ENCODE results near the gene COLQ. TPM values are rescaled to one million over a fixed set of nuclear protein-coding genes. Genes with fewer than 3 reads are reported as not detected.

The COLQ gene
- total and polyA plus RNA-seq, 4 donors: 0.27 to 2.6 (median 0.67) TPM

DNA sequence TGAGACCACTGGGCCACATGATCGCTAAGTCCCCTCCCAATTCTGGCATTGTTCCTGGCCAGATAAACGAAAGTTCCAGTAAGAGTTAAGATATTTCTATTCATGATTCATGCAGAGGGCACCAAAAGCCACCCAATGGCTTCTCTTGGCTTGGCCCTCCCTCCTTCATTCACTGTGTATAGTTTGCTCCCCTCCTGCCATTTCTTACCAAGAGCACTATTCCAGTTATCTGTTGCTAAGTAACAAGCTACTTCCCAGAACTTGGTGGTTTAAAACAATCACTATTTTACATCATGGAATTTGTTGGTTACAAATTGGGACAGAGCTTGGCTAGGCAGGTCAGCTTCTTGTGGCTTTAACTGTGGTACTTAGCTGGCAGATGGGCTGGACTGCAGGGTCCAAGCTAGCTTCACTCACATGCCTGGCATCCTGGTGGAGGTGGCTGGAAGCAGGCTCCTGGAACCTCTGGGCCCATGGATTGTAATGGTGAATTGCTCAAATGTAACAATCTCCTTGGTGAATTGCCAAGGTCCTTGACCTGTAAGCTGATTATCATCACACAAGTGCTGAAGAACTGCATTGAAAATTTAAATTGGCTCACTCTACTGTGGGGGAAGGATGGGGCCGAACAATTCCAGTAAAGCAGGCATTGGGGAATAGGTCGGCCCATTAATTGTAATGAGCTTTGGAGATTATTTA lies 77.5 kb downstream of the COLQ start:
- H3K4me1 ChIP-seq (ENCODE audit: control insufficient read depth in 4 of 4, insufficient read depth in 4 of 4, low read length in 3 of 4): peaks cover 0 to 3% (median 0%) of the 10 kb centered on the region in 4 donors
- WGBS: 76% methylated on average over 4 of the region's 4 CpGs
- H3K36me3 ChIP-seq (ENCODE audit: control insufficient read depth in 4 of 4, insufficient read depth in 3 of 4, low read depth in 1 of 4, low read length in 3 of 4): peaks cover 11 to 32% (median 25%) of the 10 kb centered on the region in 4 donors
- no peak overlapping the region for H3K9ac ChIP-seq (ENCODE audit: low read depth in 1 of 2, low read length in 2 of 2)
- no peaks in the 10 kb centered on the region for H3K9me3 ChIP-seq (ENCODE audit: control insufficient read depth in 4 of 4, low read length in 3 of 4)
- H3K27me3 ChIP-seq (ENCODE audit: control insufficient read depth in 4 of 4, insufficient read depth in 4 of 4, low read length in 3 of 4): no peaks in the 10 kb centered on the region
- no peak overlapping the region for H3K27ac ChIP-seq (ENCODE audit: low read depth in 1 of 2, low read length in 2 of 2)
- H3K4me3 ChIP-seq (ENCODE audit: low read depth in 1 of 3, low read length in 3 of 3): no peak overlapping the region
- DNase-seq (ENCODE audit: low spot score): no peak
- TF ChIP-seq RXRA (IDR thresholded peaks at IDR 0.05) (peak; percentile 46 to 68), HNF4A (conservative IDR thresholded peaks at IDR 0.05) (peak in 1 of 2 donors; percentile 24), NR2F2 (IDR thresholded peaks at IDR 0.05) (no peak), FOXA2 (IDR thresholded peaks at IDR 0.05) (no peak), TAF1 (conservative IDR thresholded peaks at IDR 0.05) (no peak), RAD21 (IDR thresholded peaks at IDR 0.05) (no peak)
- TF ChIP-seq, protein P1, sequence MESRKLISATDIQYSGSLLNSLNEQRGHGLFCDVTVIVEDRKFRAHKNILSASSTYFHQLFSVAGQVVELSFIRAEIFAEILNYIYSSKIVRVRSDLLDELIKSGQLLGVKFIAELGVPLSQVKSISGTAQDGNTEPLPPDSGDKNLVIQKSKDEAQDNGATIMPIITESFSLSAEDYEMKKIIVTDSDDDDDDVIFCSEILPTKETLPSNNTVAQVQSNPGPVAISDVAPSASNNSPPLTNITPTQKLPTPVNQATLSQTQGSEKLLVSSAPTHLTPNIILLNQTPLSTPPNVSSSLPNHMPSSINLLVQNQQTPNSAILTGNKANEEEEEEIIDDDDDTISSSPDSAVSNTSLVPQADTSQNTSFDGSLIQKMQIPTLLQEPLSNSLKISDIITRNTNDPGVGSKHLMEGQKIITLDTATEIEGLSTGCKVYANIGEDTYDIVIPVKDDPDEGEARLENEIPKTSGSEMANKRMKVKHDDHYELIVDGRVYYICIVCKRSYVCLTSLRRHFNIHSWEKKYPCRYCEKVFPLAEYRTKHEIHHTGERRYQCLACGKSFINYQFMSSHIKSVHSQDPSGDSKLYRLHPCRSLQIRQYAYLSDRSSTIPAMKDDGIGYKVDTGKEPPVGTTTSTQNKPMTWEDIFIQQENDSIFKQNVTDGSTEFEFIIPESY (IDR thresholded peaks at IDR 0.05): no peak
- TF ChIP-seq, protein P2, sequence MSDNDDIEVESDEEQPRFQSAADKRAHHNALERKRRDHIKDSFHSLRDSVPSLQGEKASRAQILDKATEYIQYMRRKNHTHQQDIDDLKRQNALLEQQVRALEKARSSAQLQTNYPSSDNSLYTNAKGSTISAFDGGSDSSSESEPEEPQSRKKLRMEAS (IDR thresholded peaks at IDR 0.05): no peak

DNA sequence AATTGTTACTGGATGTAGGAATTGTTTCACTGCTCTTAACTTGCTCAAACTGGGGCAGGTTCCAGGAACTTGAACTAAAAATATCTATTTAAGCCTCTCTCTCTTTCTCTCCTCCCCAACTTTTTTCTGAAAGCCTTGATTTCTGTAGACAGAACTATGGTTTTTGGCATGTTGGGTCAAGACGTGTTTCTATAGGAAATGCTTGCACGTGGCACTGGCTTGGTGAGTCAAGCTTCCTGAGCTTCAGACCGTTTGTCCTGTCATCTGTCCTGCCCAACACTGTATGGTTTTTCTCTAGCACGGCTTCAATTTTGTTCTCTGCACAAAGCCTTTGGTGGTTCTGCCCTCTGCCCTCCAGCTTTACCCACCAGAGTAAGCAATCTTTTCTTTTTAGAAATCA lies 80.6 kb downstream of the COLQ start:
- 77% methylated on average over 4 of the region's 4 CpGs for WGBS
- Histone ChIP-seq H3K9me3 (ENCODE audit: control insufficient read depth in 4 of 4, low read length in 3 of 4) (no peaks in the 10 kb centered on the region), H3K27ac (ENCODE audit: low read depth in 1 of 2, low read length in 2 of 2) (no peak overlapping the region), H3K36me3 (ENCODE audit: control insufficient read depth in 4 of 4, insufficient read depth in 3 of 4, low read depth in 1 of 4, low read length in 3 of 4) (peaks cover 11 to 59% (median 47%) of the 10 kb centered on the region in 4 donors), H3K27me3 (ENCODE audit: control insufficient read depth in 4 of 4, insufficient read depth in 4 of 4, low read length in 3 of 4) (no peaks in the 10 kb centered on the region), H3K9ac (ENCODE audit: low read depth in 1 of 2, low read length in 2 of 2) (no peak overlapping the region), H3K4me3 (ENCODE audit: low read depth in 1 of 3, low read length in 3 of 3) (no peak overlapping the region), H3K4me1 (ENCODE audit: control insufficient read depth in 4 of 4, insufficient read depth in 4 of 4, low read length in 3 of 4) (peaks cover 0 to 3% (median 0%) of the 10 kb centered on the region in 4 donors)
- DNase-seq (ENCODE audit: low spot score): no peak
- TF ChIP-seq YY1 (IDR thresholded peaks at IDR 0.05) (no peak), RXRA (IDR thresholded peaks at IDR 0.05) (no peak), GABPA (IDR thresholded peaks at IDR 0.05 in 1 of 2, conservative IDR thresholded peaks at IDR 0.05 in 1 of 2) (no peak), FOXA2 (IDR thresholded peaks at IDR 0.05) (no peak), TAF1 (conservative IDR thresholded peaks at IDR 0.05) (no peak)
- TF ChIP-seq, protein P3, sequence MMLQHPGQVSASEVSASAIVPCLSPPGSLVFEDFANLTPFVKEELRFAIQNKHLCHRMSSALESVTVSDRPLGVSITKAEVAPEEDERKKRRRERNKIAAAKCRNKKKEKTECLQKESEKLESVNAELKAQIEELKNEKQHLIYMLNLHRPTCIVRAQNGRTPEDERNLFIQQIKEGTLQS (IDR thresholded peaks at IDR 0.05): no peak

DNA sequence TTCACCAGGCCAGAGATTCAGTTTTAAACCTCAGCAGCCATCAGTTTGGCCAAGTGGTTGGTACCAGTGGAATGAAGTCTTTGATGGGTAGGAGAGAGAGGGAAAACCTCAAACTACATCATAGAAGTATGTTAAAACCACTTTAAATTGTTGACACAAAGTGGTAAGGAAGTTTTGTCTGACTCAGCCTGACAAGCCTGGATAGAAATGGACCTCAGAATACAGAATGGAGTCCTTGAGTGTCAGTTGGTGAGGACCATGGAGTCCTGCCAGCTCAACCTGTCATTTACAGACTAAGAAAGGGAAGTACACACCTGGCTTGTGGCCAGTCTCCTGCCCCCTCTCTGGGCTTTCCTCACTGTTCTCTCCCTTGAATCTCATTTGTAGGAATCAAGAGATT lies 82.0 kb downstream of the COLQ start:
- Histone ChIP-seq H3K4me1 (ENCODE audit: control insufficient read depth in 4 of 4, insufficient read depth in 4 of 4, low read length in 3 of 4) (peaks cover 0 to 3% (median 0%) of the 10 kb centered on the region in 4 donors), H3K9me3 (ENCODE audit: control insufficient read depth in 4 of 4, low read length in 3 of 4) (no peaks in the 10 kb centered on the region), H3K4me3 (ENCODE audit: low read depth in 1 of 3, low read length in 3 of 3) (no peak overlapping the region), H3K36me3 (ENCODE audit: control insufficient read depth in 4 of 4, insufficient read depth in 3 of 4, low read depth in 1 of 4, low read length in 3 of 4) (peaks cover 13 to 73% (median 60%) of the 10 kb centered on the region in 4 donors), H3K27me3 (ENCODE audit: control insufficient read depth in 4 of 4, insufficient read depth in 4 of 4, low read length in 3 of 4) (no peaks in the 10 kb centered on the region), H3K27ac (ENCODE audit: low read depth in 1 of 2, low read length in 2 of 2) (no peak overlapping the region), H3K9ac (ENCODE audit: low read depth in 1 of 2, low read length in 2 of 2) (no peak overlapping the region)
- no peak for DNase-seq (ENCODE audit: low spot score)
- TF ChIP-seq, protein P1 (IDR thresholded peaks at IDR 0.05): no peak
- TF ChIP-seq HNF4A (conservative IDR thresholded peaks at IDR 0.05) (no peak), YY1 (IDR thresholded peaks at IDR 0.05) (no peak), FOXA2 (IDR thresholded peaks at IDR 0.05) (no peak), HNF4G (IDR thresholded peaks at IDR 0.05) (no peak), NR2F2 (IDR thresholded peaks at IDR 0.05) (no peak), RAD21 (IDR thresholded peaks at IDR 0.05) (no peak), SP1 (IDR thresholded peaks at IDR 0.05) (no peak), RXRA (IDR thresholded peaks at IDR 0.05) (no peak), EGR1 (IDR thresholded peaks at IDR 0.05; ENCODE audit: low read depth in 2 of 2) (no peak), JUND (IDR thresholded peaks at IDR 0.05) (no peak), GABPA (IDR thresholded peaks at IDR 0.05 in 1 of 2, conservative IDR thresholded peaks at IDR 0.05 in 1 of 2) (no peak)
- TF ChIP-seq, protein P2 (IDR thresholded peaks at IDR 0.05): no peak
- TF ChIP-seq, protein P3 (IDR thresholded peaks at IDR 0.05): no peak
- TF ChIP-seq, protein P4, sequence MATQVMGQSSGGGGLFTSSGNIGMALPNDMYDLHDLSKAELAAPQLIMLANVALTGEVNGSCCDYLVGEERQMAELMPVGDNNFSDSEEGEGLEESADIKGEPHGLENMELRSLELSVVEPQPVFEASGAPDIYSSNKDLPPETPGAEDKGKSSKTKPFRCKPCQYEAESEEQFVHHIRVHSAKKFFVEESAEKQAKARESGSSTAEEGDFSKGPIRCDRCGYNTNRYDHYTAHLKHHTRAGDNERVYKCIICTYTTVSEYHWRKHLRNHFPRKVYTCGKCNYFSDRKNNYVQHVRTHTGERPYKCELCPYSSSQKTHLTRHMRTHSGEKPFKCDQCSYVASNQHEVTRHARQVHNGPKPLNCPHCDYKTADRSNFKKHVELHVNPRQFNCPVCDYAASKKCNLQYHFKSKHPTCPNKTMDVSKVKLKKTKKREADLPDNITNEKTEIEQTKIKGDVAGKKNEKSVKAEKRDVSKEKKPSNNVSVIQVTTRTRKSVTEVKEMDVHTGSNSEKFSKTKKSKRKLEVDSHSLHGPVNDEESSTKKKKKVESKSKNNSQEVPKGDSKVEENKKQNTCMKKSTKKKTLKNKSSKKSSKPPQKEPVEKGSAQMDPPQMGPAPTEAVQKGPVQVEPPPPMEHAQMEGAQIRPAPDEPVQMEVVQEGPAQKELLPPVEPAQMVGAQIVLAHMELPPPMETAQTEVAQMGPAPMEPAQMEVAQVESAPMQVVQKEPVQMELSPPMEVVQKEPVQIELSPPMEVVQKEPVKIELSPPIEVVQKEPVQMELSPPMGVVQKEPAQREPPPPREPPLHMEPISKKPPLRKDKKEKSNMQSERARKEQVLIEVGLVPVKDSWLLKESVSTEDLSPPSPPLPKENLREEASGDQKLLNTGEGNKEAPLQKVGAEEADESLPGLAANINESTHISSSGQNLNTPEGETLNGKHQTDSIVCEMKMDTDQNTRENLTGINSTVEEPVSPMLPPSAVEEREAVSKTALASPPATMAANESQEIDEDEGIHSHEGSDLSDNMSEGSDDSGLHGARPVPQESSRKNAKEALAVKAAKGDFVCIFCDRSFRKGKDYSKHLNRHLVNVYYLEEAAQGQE (IDR thresholded peaks at IDR 0.05): no peak
